Rectal smooth muscle tissue (tissue), 1 donor: ENCODE data around the gene SPDYE6.

Experiments
- H3K27ac ChIP-seq: one replicate; pipeline ENCODE4 v1.7.0; 2013; ENCODE audit warnings: low read depth, low read length, inconsistent platforms
- H3K27me3 ChIP-seq: one replicate; pipeline ENCODE4 v1.7.0; 2013; ENCODE audit warnings: low read length; ENCODE audit not compliant: control insufficient read depth, insufficient read depth
- H3K36me3 ChIP-seq: one replicate; pipeline ENCODE4 v1.7.0; 2013; ENCODE audit warnings: low read length; ENCODE audit not compliant: control insufficient read depth, insufficient read depth
- H3K4me1 ChIP-seq: one replicate; pipeline ENCODE4 v1.7.0; 2013; ENCODE audit warnings: low read length; ENCODE audit not compliant: control insufficient read depth, insufficient read depth
- H3K4me3 ChIP-seq: one replicate; pipeline ENCODE4 v1.7.0; 2013; ENCODE audit warnings: low read length
- H3K9ac ChIP-seq: one replicate; pipeline ENCODE4 v1.7.0; 2013; ENCODE audit warnings: low read length

The SPDYE6 gene

DNA sequence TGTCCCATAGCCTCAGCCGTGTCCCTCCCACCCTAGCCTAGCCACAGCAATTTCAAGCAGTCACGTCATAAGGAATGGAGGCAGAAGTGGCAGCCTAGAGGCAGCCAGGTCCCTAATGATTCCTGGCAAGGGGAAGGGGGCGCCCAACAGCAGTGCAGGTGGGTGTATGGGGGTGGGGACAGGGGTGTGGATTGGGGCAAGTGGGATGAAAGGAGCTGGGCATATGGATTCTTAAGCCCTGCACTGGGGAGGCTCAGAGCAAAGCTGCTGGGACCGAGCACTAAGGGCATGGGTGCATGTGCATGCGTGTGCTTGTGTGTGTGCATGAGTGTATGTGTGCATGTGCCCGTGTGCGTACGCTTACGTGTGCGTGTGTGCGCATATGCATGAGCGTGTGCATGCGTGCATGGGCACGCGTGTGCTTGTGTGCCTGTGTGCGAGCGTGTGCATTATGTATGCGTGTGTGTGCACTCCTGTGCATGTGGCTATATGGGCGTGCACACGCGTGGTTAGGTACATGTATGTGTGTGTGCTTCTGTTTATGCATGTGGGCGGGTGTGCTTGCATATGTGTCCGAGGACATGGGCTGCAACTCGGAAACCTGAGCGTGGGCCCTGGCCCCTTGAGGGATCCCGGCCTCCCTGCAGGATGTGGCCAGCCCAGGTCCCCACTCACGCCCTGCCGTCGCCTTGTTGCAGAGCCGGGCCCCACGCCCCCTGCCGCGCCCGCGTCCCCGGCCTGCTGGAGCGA is 35.5 kb downstream of the SPDYE6 start:
- H3K9ac ChIP-seq, result no peak overlapping the region
- H3K4me1 ChIP-seq, result no peaks in the 10 kb centered on the region
- H3K36me3 ChIP-seq, result no peaks in the 10 kb centered on the region
- peaks cover 2% of the 10 kb centered on the region for H3K27me3 ChIP-seq
- H3K27ac ChIP-seq, result no peak overlapping the region
- H3K4me3 ChIP-seq, result no peak overlapping the region

DNA sequence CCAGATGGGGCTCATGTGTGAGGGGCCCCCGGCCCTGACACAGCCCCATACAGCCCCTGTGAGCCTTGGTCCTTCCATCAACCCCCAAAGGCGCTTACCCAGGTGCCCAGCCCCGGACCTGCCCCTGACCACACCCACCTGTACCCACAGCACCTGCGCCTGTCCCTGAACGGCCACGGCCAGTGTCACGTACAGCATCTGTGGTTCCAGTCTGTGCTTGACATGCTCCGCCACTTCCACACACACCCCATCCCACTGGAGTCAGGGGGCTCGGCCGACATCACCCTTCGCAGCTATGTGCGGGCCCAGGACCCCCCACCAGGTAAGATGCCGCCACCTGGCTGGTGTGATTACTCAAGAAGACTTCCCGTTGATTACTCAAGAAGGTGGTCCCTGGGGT is 36.1 kb downstream of the SPDYE6 start:
- Histone ChIP-seq H3K36me3 (no peaks in the 10 kb centered on the region), H3K27me3 (peaks cover 2% of the 10 kb centered on the region), H3K27ac (no peak overlapping the region), H3K9ac (no peak overlapping the region), H3K4me1 (no peaks in the 10 kb centered on the region), H3K4me3 (no peak overlapping the region)

DNA sequence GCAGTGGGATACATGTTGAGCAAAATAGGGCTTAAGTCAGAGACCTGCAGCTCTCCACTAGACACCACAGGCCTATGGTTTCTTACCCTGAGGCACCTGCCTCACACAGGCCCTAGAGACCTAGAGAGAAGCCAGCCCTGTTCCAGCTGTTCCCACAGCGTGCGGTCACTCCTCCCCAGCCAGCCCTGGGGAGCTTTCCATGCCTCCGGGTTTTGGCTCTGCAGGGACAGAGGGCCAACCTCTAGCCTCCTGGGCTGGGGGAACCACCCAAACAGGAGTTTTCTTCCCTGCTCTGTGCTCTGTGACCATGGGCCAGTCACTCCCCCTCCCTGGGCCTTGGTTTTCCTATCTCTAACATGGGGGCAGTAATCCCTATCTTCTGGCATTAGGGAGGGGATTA is 36.6 kb downstream of the SPDYE6 start:
- no peaks in the 10 kb centered on the region for H3K36me3 ChIP-seq
- H3K4me3 ChIP-seq, result no peak overlapping the region
- H3K9ac ChIP-seq, result no peak overlapping the region
- no peak overlapping the region for H3K27ac ChIP-seq
- peaks cover 2% of the 10 kb centered on the region for H3K27me3 ChIP-seq
- no peaks in the 10 kb centered on the region for H3K4me1 ChIP-seq

DNA sequence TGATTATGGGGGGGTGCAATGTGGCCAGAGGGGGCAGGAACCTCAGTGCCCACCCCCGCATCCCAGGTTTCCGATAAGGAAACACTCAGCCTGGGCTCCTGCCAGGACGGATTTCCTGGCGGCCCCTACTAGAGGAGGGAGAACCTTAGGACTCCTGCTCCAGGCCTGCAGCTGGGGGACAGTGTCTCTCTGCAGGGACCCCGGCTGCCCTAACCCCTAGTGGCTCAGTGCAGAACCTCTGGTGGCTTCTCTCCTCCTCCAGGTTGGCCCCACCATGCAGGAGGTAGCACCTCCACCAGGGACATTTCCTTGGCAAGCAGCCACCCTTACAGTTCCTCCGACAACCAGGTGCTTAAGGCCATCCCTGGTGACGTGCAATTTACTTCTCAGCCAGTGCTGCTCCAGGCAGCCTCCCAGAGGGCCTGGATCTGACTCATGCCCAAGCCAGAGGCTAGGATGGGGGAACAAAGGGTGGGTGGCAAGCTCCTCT is 37.7 kb downstream of the SPDYE6 start:
- Histone ChIP-seq H3K27me3 (no peaks in the 10 kb centered on the region), H3K4me3 (no peak overlapping the region), H3K27ac (no peak overlapping the region), H3K9ac (no peak overlapping the region), H3K4me1 (no peaks in the 10 kb centered on the region), H3K36me3 (no peaks in the 10 kb centered on the region)

DNA sequence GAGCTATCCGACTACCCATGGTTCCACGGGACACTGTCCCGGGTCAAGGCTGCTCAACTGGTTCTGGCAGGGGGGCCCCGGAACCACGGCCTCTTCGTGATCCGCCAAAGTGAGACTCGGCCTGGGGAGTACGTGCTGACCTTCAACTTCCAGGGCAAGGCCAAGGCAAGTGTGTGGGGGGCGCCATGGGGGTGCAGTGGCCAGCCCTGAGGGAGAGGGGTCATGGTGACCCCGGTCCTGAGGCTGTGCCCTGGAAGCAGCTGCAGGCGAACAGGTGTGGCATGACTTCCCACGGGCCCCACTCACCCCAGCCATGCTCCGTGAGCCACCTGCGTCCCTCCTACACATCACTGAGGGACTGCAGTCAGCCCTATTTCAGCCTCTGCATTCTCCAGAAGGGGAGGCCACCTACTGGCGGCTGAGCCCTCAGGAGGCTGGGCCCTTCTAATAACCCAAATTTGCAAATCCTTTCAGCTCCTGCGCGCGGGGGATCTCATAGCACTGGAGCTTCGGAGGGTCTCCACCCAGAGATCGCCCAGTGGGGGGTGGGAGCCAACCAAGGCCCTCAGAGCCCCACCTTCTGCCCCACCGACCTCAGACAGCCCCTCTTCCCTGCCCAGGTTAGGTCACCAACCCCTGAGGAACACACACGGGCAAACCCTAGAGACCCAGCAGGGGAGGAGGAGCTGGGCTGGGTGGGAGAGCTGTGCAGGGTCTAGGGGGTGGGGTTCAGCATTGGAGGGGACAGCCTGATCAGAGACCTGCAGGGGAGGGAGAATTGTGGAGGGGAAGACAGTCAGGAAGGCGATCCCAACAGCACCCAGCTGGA is 38.8 kb downstream of the SPDYE6 start:
- Histone ChIP-seq H3K4me1 (no peaks in the 10 kb centered on the region), H3K36me3 (no peaks in the 10 kb centered on the region), H3K27me3 (no peaks in the 10 kb centered on the region), H3K27ac (no peak overlapping the region), H3K9ac (no peak overlapping the region), H3K4me3 (no peak overlapping the region)

DNA sequence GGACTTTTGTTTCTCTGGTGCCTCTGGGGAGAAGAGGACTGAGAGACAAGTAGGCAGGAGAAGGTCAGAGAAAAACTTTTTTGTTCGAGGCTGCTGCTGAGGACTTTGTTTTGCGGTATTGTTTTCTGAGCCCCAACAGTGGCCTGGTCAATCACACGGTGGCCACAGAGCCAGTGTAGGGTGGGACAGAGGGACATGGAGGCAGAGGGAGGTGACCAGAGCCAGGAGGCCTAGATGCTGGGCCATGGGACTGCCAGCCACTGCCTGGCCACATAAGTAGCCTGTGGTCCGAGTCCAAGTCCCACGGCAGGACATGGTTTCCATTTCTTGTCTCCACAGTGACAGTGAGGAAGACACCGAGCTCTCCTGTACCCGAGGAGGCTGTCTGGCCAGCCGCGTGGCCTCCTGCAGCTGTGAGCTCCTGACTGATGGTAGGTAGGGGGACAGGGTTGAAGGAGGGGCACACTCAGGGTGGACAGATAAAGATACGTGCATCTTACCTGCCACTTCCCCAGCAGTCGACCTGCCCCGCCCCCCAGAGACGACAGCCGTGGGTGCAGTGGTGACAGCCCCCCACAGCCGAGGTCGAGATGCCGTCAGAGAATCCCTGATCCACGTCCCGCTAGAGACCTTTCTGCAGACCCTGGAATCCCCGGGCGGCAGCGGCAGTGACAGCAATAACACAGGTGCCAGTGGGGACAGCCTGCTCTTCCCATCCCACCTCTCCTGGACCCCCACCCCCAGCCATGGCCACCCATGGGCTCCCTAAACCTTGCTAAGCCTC is 42.1 kb downstream of the SPDYE6 start:
- Histone ChIP-seq H3K27me3 (no peaks in the 10 kb centered on the region), H3K36me3 (no peaks in the 10 kb centered on the region), H3K4me1 (no peaks in the 10 kb centered on the region), H3K9ac (no peak overlapping the region), H3K4me3 (no peak overlapping the region), H3K27ac (no peak overlapping the region)

DNA sequence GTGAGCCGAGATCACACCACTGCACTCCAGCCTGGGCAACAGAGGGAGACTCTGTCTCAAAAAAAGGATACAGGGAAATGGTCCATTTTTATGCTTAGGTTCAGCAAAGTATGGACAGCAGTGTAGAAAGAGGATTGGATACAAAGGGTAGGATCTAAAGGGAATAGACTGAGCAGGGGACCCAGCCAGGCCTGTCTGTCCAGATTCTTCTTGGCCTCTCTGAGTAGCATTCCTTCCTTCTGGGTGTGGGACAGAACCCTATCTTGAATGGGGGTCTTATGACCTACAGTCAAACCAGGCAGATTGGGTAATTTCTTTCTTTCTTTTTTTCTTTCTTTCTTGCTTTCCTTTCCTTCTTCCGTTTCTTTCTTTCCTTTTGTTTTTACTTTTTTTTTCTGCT is 43.9 kb downstream of the SPDYE6 start:
- H3K27ac ChIP-seq, result no peak overlapping the region
- no peaks in the 10 kb centered on the region for H3K4me1 ChIP-seq
- H3K36me3 ChIP-seq, result no peaks in the 10 kb centered on the region
- H3K9ac ChIP-seq, result no peak overlapping the region
- no peaks in the 10 kb centered on the region for H3K27me3 ChIP-seq
- H3K4me3 ChIP-seq, result no peak overlapping the region

DNA sequence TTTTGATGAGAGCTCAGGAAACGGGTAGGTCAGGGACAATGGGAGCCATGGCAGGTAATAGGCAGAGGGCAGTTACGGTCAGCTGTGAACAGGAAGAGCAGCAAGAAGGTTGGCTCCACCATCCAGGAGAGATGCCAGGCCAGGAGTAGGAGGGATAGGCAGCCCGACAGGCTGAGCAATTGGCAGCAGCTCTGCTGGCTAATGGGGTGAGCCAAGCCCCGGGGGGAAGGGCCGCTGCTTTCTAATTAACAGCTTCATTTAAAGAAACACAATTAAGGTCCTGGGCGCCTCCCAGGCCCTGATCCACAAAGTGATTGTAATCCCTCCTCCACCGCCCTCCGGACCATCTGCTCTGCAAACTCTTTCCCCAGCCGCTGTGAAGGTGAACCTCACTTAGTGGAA is 45.8 kb downstream of the SPDYE6 start:
- no peaks in the 10 kb centered on the region for H3K36me3 ChIP-seq
- H3K27ac ChIP-seq, result no peak overlapping the region
- H3K4me1 ChIP-seq, result no peaks in the 10 kb centered on the region
- no peaks in the 10 kb centered on the region for H3K27me3 ChIP-seq
- no peak overlapping the region for H3K9ac ChIP-seq
- H3K4me3 ChIP-seq, result no peak overlapping the region

DNA sequence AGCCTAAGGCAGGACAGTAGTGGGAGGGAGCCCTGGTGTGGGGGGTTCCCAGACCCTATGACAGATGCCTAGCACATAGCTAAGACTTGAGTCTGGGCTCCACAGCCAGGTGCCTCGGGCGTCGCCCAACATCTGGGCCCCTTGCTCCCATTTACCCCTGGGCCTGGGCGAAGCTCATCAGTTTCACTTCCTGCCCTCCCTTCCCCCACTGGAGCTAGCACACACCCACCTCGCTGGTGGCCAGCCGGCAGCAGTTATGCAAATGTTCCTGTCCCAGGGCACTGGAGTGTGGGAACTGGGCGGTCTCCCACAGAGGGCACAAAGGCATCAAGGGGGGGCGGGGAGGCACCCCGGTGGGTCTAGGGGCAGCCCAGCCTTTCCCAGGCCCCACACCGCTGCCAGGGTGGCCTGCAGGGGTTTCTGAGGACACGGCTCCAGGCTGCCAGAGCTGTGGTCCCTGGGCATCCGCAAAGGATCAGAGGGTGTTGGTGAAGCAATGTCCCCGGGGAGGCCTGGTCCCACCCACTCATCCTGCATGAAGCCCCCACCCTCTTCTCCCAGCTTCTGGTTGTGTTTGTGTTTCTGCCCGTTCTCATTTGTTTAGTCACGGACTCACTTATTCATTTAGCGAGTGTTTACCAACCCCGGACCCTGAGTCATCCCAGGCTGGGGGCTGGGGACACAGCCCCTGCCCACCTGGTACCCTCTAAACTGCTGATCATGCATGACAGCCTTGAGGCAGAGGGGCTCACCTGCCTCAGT is 49.1 kb downstream of the SPDYE6 start:
- Histone ChIP-seq H3K9ac (no peak overlapping the region), H3K27ac (no peak overlapping the region), H3K4me3 (peak overlapping the region; percentile 2), H3K4me1 (no peaks in the 10 kb centered on the region), H3K36me3 (no peaks in the 10 kb centered on the region), H3K27me3 (no peaks in the 10 kb centered on the region)

DNA sequence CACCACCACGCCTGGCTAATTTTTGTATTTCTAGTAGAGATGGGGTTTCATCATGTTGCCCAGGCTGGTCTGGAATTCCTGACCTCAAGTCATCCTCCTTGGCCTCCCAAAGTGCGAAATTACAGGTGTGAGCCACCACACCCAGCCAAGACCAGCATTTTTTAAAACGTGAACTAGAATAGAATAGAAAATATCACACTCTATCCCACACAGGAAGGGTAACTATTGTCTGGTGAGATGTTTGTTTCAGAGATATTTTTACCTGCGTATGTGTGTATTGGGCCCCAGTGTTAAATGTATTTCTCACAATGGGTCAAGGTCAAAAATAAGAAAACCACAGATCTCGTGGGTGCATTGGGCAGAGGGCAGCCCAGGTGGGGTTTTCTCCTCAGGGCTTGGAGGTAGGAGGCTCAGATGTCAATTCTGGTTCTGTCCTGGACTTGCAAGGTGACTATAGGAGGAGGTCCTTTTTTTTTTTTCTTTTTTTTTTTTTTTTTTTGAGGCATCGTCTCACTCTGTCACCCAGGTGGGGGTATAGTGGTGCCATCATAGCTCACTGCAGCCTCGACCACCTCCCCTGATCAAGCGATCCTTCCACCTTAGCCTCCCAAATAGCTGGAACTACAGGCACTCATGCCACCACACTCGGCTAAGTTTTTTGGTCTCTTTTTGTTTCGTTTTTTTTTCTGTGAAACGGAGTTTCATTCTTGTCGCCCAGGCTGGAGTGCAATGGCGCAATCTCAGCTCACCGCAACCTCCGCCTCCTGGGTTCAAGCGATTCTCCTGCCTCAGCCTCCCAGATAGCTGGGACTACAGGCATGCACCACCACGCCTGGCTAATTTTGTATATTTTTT is 50.6 kb downstream of the SPDYE6 start:
- no peak overlapping the region for H3K4me3 ChIP-seq
- no peak overlapping the region for H3K9ac ChIP-seq
- H3K27ac ChIP-seq, result no peak overlapping the region
- no peaks in the 10 kb centered on the region for H3K36me3 ChIP-seq
- no peaks in the 10 kb centered on the region for H3K27me3 ChIP-seq
- no peaks in the 10 kb centered on the region for H3K4me1 ChIP-seq

DNA sequence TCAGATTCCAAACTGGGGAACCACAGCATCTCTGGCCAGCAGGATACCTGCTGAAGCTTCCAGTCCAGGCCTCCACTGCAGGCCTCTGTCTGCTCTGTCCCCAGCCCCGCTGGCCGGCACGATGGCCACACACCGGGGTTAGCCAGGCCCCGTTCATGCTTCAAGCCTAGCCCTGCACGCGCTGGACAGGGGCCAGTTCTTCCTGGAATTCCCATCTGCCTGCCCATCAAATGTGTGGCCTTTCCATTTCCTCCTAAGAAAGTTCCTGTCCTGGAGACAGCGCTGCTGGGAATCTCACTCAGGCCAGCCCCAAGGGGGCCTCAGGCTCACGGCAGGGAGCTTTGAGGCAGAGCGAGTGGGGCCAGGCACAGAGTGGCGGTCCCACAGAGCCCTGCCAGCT is 51.6 kb downstream of the SPDYE6 start:
- no peak overlapping the region for H3K9ac ChIP-seq
- no peak overlapping the region for H3K4me3 ChIP-seq
- H3K36me3 ChIP-seq, result no peaks in the 10 kb centered on the region
- no peaks in the 10 kb centered on the region for H3K4me1 ChIP-seq
- no peaks in the 10 kb centered on the region for H3K27me3 ChIP-seq
- no peak overlapping the region for H3K27ac ChIP-seq
